Erythroblast (primary cell): ENCODE measurements around the gene TEX38.

Source experiments
- GATA1 ChIP-seq: IDR thresholded peaks from 2 replicates; pipeline ENCODE4 v1.6.1; 2011; ENCODE audit warnings: low read depth, mild to moderate bottlenecking, control low read depth, low read length, moderate library complexity
- POLR2A ChIP-seq: IDR thresholded peaks from 2 replicates; pipeline ENCODE4 v1.6.1; 2011; ENCODE audit warnings: mild to moderate bottlenecking, low read length

DNA sequence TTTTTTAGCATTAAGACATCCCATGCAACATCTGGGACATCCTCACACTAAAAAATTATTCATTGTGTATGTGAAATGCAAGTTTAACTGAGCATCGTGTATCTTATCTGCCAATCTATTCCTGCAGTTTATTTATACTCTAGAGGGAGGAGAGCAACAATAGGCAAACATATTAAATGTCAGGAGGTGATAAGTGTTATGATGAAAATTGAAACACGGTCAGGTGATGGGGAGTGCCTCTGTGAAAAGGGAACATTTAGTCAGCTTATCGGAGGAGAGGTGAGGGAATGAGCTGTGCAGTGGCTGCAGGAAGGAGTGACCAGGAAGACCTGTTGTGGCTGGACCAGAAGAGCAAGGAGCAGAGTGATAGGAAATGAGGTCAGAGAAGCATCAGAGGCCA, 48.0 kb downstream of the TEX38 start:
- TF ChIP-seq POLR2A (no peak), GATA1 (no peak)
